UCSD-AML1 (cell line): ENCODE data around the gene UBE2G1.
A peak's percentile ranks its signal among the peaks of the same experiment; 100 is the strongest.
"Not testable (repeated sequence)": the region's sequence is repeated elsewhere in the genome, so short reads cannot be mapped to it uniquely, and the experiment has no call there.

Source experiments
- DNase-seq: peaks from one replicate; lab custom pipeline; 2025; ENCODE audit not compliant: unreplicated experiment; lab: John Stamatoyannopoulos, UW

The UBE2G1 gene

DNA sequence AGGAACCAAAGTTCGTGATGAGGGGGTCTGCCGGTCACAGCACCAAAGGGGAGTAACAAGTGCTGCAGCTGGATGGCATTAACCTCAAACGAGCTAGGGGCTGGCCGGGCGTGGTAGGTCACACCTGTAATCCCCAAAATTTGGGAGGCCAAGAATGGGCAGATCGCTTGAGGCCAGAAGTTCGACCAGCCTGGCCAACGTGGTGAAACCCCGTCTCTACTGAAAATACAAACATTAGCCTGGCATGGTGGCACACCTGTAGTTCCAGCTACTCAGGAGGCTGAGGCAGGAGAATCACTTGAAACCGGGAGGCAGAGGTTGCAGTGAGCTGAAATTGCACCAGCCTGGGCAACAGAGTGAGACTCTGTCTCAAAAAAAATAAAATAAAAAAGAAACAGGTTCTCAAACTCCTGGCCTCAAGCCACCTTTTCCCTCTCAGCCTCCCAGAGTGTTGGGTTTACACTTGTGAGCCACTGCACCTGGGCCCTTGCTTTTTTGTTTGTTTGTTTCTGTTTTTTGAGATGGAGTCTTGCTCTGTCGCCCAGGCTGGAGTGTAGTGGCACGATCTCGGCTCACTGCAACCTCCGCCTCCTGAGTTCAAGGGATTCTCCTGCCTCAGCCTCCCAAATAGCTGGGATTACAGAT is 9.4 kb upstream of the UBE2G1 start:
- not testable (repeated sequence) for DNase-seq

DNA sequence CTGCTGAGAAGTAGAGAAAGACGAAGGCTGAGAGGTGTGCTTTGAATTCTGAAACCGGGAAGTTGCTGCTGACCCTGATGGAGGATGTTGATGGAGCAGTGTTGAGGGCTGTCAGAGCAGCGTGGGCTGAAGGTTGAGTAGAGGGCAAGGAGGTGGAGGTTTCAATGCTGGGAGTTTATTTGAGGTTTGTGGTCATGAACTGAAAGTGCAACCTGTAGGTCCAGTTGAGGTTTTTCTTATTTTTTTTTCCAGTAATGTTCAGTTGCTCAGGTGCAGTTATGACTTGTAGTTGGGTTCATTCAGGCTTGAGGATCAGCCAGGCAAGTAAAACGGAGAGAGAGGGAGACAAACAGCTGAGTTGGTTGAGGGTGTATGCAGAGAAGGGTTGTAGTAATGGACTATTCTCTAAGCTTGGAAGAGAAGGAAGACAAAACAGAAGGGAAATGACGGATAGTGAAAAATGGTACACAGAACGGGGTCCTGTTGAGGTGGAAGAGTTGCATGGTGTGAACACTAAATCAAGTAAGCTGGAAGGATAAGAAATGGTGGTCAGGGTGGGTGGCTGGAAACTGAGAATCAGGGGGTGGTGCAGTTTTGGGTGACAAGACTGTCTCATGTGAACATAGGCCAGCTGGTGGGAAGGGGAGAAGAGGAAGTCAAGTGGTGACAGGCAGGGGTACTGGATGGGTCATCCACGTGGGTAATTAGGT is 8.7 kb upstream of the UBE2G1 start:
- no peak for DNase-seq

DNA sequence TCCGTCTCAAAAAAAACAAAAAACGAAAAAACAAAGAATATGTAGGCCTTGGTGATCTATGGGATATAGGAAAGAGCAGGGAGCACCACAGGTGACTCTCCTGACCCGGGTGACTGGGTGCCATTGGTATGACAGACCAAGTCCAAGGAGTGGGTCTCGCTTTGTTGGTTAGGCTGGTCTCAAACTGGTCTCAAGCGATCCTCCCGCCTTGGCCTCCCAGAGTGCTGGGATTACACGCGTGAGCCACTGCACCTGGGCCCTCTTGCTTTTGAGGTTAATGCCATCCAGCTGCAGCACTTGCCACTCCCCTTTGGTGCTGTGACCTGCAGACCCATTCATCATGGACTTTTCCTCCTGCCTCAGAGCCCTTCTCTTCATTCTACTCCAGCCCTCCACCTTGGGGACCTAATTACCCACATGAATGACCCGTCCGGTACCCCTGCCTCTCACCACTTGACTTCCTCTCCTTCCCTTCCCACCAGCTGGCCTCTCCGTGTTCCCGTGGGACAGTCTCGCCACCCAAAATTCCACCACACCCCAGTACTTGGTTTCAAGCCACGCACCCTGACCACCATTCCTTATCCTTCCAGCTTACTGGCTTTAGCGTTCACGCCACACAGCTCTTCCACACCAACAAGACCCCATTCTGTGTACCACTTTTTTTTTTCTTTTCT is 3.2 kb upstream of the UBE2G1 start:
- no peak for DNase-seq

DNA sequence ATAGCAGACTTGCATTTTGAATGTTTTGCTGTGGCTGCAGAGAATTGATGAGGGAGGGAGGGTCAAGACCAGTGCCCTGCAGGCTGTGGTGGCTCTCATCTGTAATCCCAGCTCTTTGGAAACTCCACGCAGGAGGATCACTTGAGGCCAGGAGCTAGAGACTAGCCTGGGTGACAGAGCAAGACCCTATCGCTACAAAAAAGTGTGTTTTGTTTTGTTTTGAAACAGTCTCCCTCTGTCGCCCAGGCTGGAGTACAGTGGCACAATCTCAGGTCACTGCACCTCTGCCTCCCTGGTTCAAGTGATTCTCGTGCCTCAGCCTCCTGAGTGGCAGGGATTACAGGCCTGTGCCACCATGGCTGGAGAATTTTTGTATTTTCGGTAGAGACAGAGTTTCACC is 1.9 kb upstream of the UBE2G1 start:
- no peak for DNase-seq

DNA sequence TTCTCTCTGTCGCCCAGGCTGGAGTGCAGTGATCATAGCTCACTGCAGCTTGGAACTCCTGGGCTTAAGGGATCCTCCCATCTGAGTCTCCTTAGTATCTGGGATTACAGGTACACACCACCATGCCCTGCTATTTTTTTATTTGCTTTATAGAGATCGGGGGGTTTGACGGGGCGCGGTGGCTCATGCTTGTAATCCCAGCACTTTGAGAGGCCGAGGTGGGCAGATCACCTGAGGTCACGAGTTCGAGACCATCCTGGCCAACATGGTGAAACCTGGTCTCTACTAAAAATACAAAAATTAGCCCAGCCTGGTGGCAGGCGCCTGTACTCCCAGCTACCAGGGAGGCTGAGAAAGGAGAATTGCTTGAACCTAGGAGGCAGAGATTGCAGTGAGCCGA is 702 bp upstream of the UBE2G1 start:
- not testable (repeated sequence) for DNase-seq

DNA sequence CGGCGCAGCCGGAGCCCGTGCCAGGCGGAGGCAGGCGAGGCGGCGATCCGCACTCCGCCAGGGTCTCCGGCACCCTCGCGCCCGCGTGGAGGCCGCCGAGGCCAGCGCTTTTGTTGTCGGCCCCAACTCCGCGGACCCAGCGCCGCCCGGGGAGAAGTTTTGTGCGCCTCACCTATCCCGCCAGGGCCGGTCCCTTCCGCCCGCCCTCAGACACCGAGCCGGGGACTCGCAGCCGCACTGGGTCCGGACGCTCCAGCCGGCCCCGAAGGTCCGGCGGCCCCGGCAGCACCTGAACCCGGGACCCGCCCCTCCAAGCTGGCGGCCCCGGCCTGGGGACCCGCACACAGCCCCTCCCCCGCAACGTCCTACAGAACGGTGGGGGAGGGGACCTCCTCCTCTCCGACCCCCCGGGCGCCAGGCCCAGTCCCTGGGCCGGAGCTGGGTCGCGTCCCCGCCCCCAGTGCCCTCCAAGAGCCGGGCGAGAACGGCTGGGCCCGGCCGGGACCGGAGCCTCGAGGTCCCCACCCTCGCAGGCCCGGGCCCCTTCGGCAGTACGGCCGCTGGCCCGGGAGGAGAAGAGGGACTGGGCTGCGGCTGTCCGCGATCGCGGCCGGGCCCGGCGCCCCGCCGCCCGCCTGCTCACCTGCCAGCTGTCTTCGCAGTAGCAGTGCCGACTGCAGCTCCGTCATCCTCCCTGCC is 698 bp downstream of the UBE2G1 start:
- DNase-seq: peak; percentile 57

DNA sequence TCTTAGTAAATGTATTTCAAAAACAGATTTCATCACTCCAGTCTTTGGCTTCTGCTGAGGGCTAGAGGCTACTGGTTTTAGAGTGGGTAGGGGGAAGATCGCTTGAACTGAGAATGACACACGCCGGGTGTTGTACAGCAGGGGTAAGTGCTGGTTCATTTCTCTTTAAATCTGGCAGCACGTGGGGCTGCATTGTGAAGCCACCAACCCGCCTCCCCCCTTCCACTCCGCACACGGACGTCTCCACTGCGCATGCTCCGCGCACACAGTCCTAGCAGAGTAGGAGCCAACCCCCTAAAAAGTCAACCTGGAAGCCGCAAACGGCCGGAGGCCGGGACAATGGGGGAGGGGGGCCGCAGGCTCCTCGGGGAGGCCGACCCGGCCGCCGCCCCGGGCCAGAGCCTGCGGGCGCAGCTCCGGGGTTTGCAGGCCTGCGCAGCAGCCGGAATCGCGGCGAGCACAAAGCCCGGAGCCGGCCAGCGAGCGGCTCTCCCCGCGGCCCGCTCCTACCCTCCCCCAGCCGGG is 1.3 kb downstream of the UBE2G1 start:
- DNase-seq: peak; percentile 91

DNA sequence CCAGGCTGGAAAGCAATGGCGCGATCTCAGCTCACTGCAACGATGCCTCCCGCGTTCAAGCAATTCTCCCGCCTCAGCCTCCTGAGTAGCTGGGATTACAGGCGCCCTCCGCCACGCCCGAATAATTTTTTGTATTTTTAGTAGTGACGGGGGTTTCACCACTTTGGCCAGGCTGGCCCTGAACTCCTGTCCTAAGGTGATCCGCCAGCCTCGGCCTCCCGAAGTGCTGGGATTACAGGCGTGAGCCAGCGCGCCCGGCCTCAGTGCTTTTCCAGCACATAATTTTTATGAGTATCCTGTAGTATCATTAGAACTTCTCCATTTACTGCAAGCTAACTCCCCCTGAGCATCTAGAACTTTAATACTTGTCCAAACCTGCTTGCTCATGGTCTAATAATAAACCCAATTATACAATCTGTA is 1.8 kb downstream of the UBE2G1 start:
- DNase-seq: no peak

DNA sequence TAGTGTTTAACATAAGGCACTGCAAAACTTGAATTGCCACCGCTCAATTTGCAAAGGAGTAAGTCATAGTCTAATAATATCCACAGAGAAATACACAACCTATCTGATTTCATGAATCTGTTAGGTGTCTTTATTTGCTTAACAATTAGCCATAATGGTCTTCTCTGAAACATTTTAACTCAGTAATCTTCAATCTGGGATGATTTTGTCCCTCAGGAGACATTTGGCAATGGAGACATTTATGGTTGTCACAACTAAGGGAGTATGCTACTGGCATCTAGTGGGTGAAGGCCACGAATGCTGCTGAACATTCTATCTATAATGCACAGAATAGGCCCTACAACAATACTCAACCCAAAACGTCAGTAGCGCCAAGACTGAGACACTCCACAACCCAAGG is 4.3 kb downstream of the UBE2G1 start:
- DNase-seq: no peak

DNA sequence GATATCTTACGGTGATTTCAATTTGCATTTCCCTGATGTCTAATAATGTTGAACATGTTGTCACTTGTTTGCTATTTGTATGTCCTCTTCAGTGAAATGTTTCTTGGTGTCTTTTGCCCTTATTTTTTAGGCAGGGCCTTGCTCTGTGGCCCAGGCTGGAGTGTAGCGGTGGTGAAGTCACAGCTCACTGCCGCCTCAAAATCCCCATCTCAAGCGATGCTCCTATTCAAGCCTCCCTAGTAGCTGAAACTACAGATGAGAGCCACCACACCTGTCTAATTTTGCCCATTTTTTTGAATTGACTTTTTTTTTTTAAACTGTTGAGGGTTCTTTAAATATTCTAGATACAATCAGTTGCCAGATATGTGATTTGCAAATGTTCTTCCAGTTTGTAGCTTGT is 8.3 kb downstream of the UBE2G1 start:
- DNase-seq: no peak

DNA sequence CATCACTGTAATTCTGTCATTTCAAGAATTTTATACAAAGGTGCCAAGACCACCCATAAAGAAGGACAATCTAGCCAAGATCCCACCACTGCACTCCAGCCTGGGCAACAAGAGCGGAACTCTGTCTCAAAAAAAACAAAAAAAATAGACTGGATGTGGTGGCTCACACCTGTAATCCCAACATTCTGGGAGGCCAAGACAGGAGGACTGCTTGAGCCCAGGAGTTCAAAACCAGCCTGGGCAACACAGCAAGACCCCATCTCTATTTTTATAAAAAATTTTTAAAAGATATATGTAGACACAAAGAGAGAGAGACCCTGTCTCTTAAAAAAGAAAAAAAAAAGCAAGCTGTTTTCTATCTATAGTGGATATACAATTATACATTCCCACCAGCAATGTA is 8.8 kb downstream of the UBE2G1 start:
- no peak for DNase-seq

DNA sequence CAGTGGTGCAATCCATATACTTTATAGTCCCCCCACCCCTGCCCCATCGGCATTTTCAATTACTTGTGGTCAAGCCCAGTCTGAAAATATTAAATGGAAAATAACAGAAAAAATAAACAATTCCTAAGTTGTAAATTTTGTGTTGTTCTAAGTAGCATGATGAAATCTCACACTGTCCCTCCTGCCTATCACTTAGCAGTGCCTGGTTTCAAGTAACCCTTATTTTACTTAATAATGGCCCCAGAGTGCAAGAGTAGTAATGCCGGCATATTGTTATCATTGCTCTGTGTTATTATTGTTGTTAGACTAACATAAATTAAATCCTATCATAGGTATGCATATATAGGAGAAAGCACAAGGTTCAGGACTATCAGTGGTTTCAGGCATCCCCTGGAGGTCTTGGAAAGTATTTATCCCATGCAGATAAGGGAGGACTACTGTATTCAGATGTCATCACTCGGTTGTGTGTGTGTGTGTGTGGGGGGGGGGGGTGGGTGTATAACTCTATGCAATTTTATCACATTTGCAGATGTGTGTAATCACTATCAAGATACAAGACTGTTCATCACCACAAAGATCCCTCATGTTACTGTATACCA is 9.3 kb downstream of the UBE2G1 start:
- DNase-seq: no peak

DNA sequence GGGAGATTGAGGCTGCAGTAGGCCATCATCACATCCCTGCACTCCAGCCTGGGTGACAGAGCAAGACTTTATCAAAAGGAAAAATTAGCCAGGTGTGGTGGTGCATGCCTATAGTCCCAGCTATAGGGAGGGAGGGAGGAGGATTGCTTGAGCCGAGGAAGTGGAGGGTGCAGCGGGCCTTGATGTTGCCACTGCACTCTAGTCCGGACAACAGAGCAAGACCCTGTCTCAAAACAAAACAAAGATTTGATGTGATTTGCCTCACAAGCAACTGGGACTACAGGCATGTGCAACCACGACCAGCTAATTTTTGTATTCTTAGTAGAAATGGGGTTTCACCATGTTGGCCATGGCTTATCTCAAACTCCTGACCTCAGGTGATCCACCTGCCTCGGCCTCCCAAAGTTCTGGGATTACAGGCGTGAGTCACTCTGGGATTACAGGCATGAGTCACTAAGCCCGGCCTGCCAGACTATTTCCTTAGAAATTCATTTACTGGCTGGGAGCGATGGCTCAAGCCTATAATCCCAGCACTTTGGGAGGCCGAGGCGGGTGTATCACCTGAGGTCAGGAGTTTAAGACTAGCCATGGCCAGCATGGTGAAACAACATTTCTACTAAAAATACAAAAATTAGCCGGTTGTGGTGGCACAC is 11.5 kb downstream of the UBE2G1 start:
- DNase-seq: no peak

DNA sequence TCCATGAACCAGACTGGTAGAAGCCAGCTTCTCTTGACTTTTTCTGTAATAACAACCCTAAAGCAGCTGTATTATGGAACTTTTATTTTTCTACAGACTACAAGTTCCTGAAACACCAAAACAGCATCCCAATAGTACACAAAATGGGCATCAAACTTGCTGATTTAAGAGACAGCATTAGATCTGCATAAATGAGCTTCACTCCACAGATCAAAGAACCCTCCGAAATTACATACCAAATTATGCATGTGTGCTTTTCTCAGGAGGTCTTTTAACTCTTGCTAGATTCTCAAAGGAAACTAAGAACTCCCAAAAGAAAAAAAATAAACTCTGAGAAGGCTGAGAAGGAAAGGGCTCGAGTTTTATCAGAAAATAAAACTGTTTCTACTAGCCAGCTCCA is 12.3 kb downstream of the UBE2G1 start:
- DNase-seq: no peak

DNA sequence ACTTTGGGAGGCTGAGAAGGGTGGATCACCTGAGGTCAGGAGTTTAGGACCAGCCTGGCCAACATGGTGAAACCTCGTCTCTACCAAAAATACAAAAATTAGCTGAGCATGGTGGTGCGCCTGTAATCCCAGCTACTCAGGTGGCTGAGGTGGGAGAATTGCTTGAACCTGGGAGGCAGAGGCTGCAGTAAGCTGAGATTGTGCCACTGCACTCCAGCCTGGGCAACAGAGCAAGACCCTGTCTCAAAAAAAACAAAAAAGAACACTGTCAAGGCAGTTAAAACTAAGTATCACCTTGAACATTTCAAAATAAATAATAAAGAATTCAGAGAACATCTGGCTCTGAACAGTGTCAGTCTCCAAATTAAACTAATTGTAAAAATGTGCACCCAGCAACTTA is 16.3 kb downstream of the UBE2G1 start:
- not testable (repeated sequence) for DNase-seq

DNA sequence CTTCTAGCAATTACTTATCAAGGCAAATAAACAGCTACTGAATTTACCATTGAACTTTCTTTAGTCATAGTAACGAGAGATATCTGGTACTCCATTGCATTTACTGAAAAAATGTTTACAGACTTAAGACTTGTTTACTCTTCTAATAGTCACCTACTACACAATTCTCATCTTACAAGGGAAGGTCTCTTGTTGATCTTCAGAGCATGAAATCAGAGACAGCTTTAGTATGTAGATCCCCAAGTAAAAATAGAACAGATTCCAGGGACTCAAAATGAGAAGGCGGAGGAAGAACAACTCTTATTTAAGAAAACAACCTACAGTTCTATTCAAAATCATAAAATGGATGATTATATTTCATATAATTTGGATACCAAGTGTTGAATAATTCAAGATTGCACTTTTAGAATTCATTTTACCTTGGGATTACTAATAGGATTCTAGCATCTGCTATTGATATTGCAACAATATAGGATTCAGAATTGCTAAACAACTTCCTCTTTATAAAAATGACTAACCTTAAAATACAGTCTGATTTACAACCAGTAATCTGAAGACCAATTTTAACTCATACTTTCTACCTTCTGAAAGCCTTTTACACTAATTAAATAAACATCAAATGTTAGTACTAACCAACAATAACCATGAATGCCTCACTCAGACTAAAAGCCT is 20.8 kb downstream of the UBE2G1 start:
- no peak for DNase-seq

DNA sequence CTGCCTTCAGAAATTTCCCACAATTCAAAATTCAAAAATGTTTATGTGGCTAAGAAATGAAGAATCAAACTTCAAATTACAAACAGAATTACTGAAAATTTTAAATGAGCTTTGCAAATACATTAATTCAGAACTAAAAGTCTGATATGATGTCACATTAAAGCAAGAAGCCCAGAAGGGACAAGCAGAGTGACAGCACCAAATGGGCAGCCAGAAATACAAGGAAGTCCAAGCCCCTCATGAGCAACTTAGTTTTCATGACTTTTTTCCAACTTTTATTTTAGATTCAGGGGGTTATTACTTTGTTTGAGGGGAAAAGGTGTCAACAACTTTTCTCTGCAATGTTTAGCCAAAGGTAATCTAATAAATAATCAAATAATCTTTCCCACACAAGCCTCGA is 21.5 kb downstream of the UBE2G1 start:
- no peak for DNase-seq

DNA sequence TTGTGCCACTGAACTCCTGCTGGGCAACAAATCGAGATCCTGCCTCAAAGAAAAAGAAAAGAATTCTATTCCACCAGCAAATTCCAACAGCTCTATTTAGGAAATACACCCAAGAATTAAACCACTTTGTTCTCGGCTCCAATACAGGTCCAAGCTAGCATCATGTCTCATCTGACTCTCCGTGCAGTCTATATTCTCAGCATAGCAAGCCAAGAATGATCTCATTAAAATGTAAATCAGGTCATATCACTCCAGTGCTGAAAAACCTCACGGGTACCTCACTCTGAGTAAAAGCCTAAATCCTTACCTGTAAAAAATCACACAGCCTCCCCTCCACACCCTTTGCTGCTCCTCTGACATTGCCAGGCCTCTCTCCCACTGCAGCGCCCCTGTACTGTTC is 23.9 kb downstream of the UBE2G1 start:
- no peak for DNase-seq

DNA sequence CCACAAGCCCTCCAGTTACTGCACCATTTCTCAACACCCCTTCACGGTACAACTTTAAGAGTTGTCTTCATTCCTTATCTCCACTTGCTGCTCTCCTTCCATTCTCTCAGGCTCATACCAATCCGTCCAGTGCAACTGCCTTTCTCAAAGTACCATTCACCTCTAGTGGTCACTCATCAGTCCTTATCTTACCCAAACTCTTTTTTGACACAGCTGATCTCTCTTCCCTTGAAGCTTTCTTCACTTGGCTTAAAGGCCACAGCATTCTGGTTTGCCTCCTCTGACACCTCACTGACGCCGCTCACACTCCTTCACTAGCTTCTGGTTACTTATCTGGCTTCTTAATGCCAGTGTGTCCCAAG is 24.9 kb downstream of the UBE2G1 start:
- DNase-seq: no peak

DNA sequence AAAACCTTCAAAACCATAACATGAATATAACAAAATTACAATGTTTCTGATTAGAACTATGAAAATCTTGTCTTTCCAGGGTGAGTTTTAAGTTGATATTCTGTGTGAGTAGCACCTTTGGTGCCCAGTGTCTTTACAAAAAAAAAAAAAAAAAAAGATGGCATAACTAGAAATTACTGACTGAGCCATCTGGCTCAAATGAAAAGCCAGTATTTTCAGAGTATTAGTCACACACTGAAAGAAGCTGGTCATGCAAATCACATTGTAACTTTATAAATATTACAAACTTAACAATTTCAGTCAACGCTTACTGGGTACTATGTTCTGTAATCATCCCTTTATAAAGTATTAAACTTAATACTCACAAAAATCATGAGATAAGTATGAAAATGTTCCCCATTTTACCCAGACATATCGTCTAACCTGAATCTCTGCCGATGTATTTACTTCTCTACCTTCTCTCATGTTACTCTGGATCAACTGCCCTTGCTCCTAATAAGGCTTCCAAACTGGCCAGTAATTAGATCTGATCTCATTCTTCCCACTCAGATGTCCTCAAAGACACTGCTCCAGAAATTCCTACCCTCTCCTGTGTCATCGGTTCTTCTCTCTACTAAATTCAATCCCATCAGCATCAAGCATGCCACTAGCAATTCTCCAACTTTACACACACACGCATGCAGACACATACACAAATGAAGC is 25.4 kb downstream of the UBE2G1 start:
- DNase-seq: no peak
